ENCODE measurements around the gene OR8K1. TPM values are rescaled to one million over a fixed set of nuclear protein-coding genes. Genes with fewer than 3 reads are reported as not detected.

The OR8K1 gene
- total RNA-seq, 1 donor from 2014 or later = not detected

DNA sequence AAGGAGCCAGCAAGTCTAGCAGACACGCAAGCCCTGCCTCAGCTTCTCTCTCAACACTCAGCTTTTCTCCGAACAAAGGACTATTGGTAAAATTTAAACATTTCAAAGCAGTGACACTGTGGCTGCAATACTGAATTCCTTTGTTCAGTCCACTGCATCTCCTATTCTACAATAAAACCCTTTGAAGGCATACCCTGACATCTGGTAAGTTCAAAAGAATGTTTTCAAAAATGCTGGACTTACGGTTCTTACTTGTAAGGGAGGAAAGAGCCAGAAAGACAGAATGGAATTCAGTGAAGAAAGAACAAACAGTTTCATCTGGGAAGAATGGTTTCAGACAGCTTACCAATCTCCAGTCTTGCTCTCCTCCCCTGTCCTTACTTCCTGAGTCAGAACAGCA lies 12.7 kb upstream of the OR8K1 start:
- Mint-ChIP-seq H3K27ac (ENCODE audit: unreplicated experiment) (no peak overlapping the region), H3K36me3 (ENCODE audit: unreplicated experiment) (no peaks in the 10 kb centered on the region), H3K4me3 (ENCODE audit: unreplicated experiment) (no peak overlapping the region), H3K9me3 (ENCODE audit: unreplicated experiment) (peaks cover 6% of the 10 kb centered on the region), H3K4me1 (ENCODE audit: low read depth, unreplicated experiment) (no peaks in the 10 kb centered on the region), H3K27me3 (ENCODE audit: unreplicated experiment) (no peaks in the 10 kb centered on the region)
- TF ChIP-seq, protein P1, sequence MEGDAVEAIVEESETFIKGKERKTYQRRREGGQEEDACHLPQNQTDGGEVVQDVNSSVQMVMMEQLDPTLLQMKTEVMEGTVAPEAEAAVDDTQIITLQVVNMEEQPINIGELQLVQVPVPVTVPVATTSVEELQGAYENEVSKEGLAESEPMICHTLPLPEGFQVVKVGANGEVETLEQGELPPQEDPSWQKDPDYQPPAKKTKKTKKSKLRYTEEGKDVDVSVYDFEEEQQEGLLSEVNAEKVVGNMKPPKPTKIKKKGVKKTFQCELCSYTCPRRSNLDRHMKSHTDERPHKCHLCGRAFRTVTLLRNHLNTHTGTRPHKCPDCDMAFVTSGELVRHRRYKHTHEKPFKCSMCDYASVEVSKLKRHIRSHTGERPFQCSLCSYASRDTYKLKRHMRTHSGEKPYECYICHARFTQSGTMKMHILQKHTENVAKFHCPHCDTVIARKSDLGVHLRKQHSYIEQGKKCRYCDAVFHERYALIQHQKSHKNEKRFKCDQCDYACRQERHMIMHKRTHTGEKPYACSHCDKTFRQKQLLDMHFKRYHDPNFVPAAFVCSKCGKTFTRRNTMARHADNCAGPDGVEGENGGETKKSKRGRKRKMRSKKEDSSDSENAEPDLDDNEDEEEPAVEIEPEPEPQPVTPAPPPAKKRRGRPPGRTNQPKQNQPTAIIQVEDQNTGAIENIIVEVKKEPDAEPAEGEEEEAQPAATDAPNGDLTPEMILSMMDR (IDR thresholded peaks at IDR 0.05; ENCODE audit: partially characterized antibody, unreplicated experiment) = no peak
- no peak for DNase-seq

GRCh38 chr11:56340289-56340688 lies 5.5 kb upstream of the OR8K1 start:
- TF ChIP-seq, protein P1 (IDR thresholded peaks at IDR 0.05; ENCODE audit: partially characterized antibody, unreplicated experiment) = no peak
- Mint-ChIP-seq H3K36me3 (ENCODE audit: unreplicated experiment) (no peaks in the 10 kb centered on the region), H3K4me1 (ENCODE audit: low read depth, unreplicated experiment) (no peaks in the 10 kb centered on the region), H3K27me3 (ENCODE audit: unreplicated experiment) (no peaks in the 10 kb centered on the region), H3K27ac (ENCODE audit: unreplicated experiment) (no peak overlapping the region), H3K9me3 (ENCODE audit: unreplicated experiment) (peaks cover 3% of the 10 kb centered on the region), H3K4me3 (ENCODE audit: unreplicated experiment) (no peak overlapping the region)
- DNase-seq = no peak

DNA sequence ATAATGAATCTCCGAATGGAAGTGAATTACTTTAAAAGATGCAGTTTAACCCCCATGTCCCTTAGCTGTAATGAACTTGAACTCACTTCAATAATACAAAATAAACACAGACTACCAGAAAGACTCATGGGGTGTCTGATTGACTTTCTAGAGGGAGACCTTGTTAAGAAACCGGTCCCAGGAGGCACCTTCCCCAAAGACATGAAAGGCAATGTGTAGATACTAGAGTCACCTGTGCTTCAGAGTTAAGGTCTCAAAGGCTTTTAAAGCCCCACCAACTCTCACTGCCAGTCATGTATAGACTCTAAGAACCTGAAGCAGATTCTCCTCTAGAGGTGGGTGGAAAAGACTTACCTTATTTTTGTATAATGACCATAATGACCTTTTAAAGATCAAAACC lies 8.2 kb downstream of the OR8K1 start, which contains the start of gene OR8J1:
Gene OR8J1, plus strand, starts transcription at position 301 of the 400 bp plus-strand sequence. CDS start 5,956 bp downstream, outside the sequence.
- H3K9me3 Mint-ChIP-seq (ENCODE audit: unreplicated experiment) = no peaks in the 10 kb centered on the region

DNA sequence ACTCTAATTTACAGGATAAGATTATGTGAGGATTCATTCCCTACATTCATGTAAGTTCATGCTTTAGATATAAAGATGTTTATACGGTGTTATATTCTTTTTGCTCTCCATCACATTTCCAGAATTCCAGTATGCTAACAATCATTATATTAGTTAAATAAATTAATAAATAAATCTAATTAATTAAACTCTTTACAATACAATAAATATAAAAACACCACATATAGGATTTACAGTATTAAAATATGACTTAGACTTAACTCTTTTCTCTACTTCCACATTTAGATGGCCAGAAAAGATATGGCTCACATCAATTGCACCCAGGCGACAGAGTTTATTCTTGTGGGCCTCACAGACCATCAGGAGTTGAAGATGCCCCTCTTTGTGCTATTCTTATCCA lies 29.5 kb downstream of the OR8K1 start, which contains the start of gene OR8U1:
Gene OR8U1, plus strand, starts transcription at position 301 of the 400 bp plus-strand sequence. Its CDS starts 0 bp downstream, at position 301.
- Mint-ChIP-seq H3K27me3 (ENCODE audit: unreplicated experiment) (no peaks in the 10 kb centered on the region), H3K9me3 (ENCODE audit: unreplicated experiment) (no peaks in the 10 kb centered on the region), H3K36me3 (ENCODE audit: unreplicated experiment) (no peaks in the 10 kb centered on the region), H3K4me1 (ENCODE audit: low read depth, unreplicated experiment) (no peaks in the 10 kb centered on the region), H3K4me3 (ENCODE audit: unreplicated experiment) (no peak within 1 kb of the TSS), H3K27ac (ENCODE audit: unreplicated experiment) (no peak within 1 kb of the TSS)
- TF ChIP-seq, protein P1 (IDR thresholded peaks at IDR 0.05; ENCODE audit: partially characterized antibody, unreplicated experiment) = no peak
- DNase-seq = no peak

More for the DNA sequence above, 8.2 kb downstream of the OR8K1 start, which contains the start of gene OR8J1:
- Mint-ChIP-seq H3K27me3 (ENCODE audit: unreplicated experiment) (no peaks in the 10 kb centered on the region), H3K4me3 (ENCODE audit: unreplicated experiment) (no peak within 1 kb of the TSS), H3K36me3 (ENCODE audit: unreplicated experiment) (no peaks in the 10 kb centered on the region), H3K4me1 (ENCODE audit: low read depth, unreplicated experiment) (no peaks in the 10 kb centered on the region), H3K27ac (ENCODE audit: unreplicated experiment) (no peak within 1 kb of the TSS)
- no peak for DNase-seq
- TF ChIP-seq, protein P1 (IDR thresholded peaks at IDR 0.05; ENCODE audit: partially characterized antibody, unreplicated experiment) = no peak

- Mint-ChIP-seq H3K27ac (ENCODE audit: unreplicated experiment) (no peak overlapping the region), H3K4me3 (ENCODE audit: unreplicated experiment) (no peak overlapping the region), H3K9me3 (ENCODE audit: unreplicated experiment) (no peaks in the 10 kb centered on the region), H3K27me3 (ENCODE audit: unreplicated experiment) (no peaks in the 10 kb centered on the region), H3K4me1 (ENCODE audit: low read depth, unreplicated experiment) (no peaks in the 10 kb centered on the region), H3K36me3 (ENCODE audit: unreplicated experiment) (no peaks in the 10 kb centered on the region)
- DNase-seq = no peak
- TF ChIP-seq, protein P1 (IDR thresholded peaks at IDR 0.05; ENCODE audit: partially characterized antibody, unreplicated experiment) = no peak
Measured at GRCh38 chr11:56380120-56380519, 34.3 kb downstream of the OR8K1 start.

Data from glutamatergic neuron (in vitro differentiated cells).